Retina (tissue), 1 donor: ENCODE measurements around the gene PRKD2.
A peak's percentile ranks its signal among the peaks of the same experiment; 100 is the strongest.
"Not testable (repeated sequence)": the region's sequence is repeated elsewhere in the genome, so short reads cannot be mapped to it uniquely, and the experiment has no call there.

Experiments
- DNase-seq: peaks from one replicate; pipeline ENCODE4 v3.0.0-alpha.2; 2016

The PRKD2 gene

GRCh38 chr19:46717034-46717715 lies at the start of gene PRKD2:
Gene PRKD2 (minus strand): TSS chr19:46717114. CDS start chr19:46716370, 744 bp downstream.
- peak; percentile 82 for DNase-seq

GRCh38 chr19:46764817-46765291 lies 47.9 kb upstream of the PRKD2 start:
- DNase-seq, result no peak

- DNase-seq, result no peak
Observed at GRCh38 chr19:46762245-46762890, 45.5 kb upstream of the PRKD2 start.

- no peak for DNase-seq
Observed at GRCh38 chr19:46761418-46761831, 44.5 kb upstream of the PRKD2 start.

DNA sequence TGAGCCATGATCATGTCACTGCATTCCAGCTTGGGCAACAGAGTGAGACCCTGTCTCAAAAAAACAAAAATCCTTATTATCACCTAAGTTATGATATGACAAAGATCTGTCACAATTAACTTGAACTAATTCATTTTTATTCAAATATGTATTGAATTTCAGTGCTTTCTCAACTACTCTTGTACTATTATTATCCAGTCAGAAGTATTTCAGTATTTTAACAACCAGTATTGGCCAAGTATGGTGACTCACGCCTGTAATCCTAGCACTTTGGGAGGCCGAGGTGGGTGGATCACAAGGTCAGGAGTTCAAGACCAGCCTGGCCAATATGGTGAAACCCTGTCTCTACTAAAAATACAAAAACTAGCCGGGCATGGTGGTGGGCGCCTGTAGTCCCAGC lies 44.0 kb upstream of the PRKD2 start:
- not testable (repeated sequence) for DNase-seq

DNA sequence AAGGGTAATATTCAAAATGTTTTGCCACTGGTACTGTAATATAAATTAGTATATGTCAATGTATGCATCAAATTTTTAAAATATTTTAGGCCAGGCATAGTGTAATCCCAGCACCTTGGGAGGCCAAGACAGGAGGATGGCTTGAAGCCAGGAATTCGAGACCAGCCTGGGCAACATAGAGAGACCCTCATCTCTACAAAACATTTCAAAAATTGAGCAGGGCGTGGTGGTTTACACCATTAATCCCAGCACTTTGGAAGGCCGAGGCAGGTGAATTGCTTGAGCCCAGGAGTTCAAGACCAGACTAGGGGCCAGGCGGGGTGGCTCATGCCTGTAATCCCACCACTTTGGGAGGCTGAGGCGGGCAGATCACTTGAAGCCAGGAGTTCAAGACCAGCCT lies 43.4 kb upstream of the PRKD2 start:
- DNase-seq, result no peak

DNA sequence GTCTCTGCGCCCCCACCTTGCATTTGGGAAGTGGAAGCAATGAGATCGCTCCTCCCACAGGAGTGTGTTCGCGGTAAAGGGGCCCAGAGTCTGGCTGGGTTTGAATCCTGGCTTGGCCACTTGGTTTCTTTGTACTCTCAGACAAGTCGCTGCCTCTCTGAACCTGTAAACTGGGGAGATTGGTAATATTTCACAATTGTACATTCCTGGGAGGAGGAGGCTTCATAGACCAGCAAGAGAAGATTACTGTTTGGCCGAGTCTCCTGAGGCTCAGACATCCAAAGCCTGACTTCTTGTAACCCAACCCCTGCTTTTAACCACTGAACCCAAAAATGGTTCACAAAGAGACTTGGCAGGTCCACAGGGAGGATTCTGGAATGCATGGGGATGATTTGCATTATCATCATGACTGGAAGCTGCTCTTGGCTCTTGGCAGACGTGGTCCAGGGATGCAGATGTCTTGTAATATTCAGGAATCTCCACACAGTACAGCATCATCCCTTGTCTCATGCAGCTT lies 43.0 kb upstream of the PRKD2 start:
- DNase-seq, result no peak

DNA sequence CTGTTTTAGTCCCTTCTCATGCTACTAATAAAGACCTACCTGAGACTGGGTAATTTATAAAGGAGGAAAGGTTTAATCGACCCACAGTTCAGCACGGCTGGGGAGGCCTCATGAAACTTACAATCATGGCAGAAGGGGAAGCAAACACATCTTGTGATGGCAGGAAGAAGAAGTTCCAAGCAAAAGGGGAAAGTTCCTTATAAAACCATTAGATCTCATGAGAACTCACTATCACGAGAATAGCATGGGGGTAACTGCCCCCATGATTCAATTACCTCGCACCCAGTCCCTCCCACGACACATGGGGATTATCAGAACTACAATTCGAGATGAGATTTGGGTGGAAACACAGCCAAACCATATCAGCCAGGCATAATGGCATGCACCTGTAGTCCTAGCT lies 42.3 kb upstream of the PRKD2 start:
- no peak for DNase-seq

DNA sequence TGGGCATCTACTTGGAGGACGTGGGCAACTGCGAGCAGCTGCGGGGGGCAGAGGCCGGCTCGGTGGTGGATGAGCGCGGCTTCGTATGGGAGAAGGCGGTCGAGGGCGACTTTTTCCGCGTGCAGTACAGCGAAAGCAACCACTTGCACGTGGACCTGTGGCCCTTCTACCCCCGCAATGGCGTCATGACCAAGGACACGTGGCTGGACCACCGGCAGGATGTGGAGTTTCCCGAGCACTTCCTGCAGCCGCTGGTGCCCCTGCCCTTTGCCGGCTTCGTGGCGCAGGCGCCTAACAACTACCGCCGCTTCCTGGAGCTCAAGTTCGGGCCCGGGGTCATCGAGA lies 39.6 kb upstream of the PRKD2 start:
- no peak for DNase-seq

- DNase-seq, result no peak
Observed at GRCh38 chr19:46755853-46756543, 39.1 kb upstream of the PRKD2 start.

DNA sequence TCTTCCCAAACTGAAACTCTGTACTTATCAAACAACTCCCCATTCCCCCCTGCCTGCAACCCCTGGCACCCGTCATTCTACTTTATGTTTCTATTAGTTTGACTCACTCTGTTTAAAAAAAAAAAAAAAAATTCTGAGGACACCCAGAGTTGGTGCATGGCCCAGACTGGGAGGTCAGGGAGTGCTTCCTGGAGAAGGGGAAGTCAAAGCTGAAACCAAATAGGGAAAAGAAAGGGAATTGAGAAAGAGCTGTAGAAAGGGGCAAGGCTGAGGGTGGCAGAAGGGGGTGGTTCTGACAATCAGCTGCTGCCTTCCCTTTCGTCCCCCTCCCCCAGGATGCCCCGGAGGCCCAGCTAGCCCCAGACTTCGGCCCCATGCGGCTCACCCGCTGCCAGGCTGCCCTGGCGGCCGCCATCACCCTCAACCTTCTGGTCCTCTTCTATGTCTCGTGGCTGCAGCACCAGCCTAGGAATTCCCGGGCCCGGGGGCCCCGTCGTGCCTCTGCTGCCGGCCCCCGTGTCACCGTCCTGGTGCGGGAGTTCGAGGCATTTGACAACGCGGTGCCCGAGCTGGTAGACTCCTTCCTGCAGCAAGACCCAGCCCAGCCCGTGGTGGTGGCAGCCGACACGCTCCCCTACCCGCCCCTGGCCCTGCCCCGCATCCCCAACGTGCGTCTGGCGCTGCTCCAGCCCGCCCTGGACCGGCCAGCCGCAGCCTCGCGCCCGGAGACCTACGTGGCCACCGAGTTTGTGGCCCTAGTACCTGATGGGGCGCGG lies 38.4 kb upstream of the PRKD2 start:
- DNase-seq, result no peak

GRCh38 chr19:46753420-46754155 lies 36.7 kb upstream of the PRKD2 start:
- DNase-seq, result peak; percentile 45

DNA sequence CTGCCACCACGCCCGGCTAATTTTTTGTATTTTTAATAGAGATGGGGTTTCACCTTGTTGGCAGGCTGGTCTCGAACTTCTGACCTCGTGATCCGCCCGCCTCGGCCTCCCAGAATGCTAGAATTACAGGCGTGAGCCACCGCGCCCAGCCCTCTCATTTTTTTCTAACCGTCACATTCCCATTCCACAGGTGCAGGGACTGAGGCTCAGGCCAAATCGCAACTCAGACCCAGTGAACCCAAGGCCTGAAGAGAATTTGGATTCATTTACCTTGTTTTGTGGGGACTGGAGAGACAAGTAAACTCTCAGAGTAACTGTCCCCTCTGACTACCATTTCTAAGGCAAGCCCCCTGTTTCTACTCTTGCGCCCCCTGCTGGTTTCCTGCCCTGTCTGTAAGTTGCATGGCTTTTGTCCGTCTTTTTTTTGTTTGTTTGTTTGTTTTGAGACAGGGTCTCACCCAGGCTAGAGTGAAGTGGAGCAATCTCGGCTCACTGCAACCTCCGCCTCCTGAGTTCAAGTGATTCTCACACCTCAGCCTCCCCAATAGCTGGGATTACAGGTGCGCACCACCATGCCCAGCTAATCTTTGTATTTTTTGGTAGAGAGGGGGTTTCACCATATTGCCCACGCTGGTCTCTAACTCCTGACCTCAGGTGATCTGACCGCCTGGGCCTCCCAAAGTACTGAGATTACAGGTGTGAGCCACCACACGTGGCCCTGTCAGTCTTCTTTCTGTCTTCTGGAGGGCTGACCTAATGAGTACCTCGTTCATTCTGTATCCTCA lies 31.6 kb upstream of the PRKD2 start:
- peak; percentile 36 for DNase-seq

GRCh38 chr19:46746281-46747057 lies 29.6 kb upstream of the PRKD2 start, which contains the start of gene STRN4:
Gene STRN4 (minus strand): TSS chr19:46746450. CDS start chr19:46746430, 20 bp downstream.
- DNase-seq, result peak; percentile 77

DNA sequence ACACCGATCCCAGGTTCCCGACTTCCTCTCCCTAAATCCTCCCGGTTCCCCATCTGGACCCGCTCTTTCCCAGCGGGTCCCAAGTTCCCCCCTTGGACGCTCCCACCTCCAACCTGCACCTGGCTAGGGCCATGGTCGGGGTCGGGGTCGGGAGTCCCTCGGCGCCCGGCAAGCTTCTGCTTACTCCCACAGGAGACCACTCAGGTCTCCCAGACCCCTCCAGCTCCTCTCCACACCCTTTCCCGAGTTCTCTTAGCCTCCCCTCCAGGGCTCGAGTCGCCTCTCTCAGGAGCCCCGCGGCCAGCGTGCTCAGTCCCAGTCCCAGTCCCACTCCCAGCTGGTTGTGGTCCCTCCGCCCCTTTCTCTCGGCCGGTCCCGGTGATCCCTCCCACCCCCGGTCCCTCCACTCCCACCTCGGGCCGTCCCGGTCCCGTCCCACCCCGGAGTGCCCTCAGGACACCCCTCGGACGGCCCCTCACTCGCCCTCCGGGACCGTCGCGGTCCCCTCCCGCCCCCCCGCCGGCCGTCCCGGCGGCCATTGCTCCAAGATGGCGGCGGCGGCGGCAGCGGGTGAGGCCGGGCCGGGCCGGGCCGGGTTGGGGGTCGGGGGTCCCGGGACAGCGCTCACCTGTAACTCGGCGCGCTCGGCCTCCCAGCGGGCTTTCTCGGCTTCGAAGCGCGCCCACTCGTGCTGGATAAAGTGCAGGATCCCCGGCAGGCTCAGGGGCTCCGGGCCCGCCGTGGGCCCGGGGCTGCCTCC lies 28.8 kb upstream of the PRKD2 start, which contains the start of gene FKRP:
Gene FKRP, plus strand, starts transcription at position 537 of the 760 bp plus-strand sequence. CDS start 9,394 bp downstream, outside the sequence.
- peak; percentile 52 for DNase-seq

DNA sequence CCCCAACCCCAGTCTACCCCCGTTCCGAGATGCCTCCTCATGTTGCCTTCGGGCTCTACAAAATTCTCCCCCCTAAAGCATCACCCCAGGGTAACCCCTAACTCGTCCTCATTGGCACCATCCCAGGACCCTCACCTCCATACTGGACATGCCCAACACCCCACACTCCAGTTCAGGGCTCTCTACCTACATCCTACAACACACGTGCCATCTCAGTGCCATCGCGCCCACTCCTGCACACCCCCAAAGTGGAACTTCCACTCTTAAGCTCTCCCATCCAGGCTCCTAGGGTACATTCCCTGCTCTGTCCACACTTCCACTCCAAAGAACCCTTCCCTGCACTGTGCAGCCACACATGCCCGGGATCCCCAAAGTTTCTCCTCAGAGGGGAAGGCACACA lies 28.1 kb upstream of the PRKD2 start:
- DNase-seq, result no peak

DNA sequence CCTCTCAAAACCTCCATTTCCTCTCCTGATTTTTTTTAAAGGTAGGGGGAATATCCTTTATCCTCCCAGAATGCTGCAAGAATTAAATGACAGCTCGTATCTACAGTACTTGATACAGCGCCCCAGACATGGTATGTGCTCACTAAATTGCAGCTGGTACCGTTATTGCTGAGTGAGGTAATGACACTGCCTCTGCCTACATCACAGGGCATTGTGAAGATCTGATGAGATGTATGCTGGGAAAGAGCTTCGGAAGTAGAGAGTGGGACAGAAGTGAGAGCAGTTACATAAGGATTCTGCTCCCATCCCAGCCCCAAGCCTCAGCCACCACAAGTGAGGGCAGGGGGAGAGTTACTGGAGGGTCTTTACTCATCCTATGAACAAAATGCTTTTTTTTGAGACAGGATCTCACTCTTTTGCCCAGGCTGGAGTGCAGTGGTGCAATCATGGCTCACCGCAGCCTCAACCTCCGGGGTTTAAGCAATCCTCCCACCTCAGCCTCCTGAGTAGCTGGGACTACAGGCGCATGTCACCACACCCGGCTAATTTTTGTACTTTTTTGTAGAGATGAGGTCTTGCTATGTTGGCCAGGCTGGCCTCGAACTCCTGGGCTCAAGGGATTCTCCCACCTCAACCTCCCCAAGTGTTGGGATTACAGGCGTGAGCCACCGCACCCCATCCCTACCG lies 27.2 kb upstream of the PRKD2 start:
- DNase-seq, result no peak

DNA sequence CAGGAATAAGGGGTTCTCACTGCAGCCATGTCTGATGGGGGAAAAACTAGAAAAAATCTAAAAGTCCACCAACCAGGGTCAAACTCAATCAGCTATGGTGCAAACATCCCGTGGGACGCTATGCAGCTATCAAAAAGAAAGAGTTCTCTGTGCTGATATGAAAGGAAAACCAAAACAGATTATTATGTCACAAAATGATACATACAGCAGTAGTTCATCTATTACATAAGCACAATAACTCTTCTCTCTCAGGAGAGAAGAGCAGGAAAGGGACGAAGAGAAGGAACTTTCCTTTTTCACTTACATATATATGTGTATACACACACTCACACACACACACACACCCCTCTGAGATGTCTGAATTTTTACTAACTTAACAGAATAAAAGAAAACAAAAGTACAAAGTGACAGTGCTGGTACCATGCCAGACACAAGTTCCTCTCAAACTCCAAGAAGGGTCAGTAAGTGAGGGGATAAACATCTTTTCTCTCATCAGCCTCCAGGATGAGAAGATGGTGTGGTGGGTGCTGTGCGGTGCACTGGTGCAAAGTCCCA lies 26.1 kb upstream of the PRKD2 start:
- no peak for DNase-seq

GRCh38 chr19:46741447-46741846 lies 24.5 kb upstream of the PRKD2 start:
- DNase-seq, result no peak
